ENCODE measurements around the gene HTR3B.

Gene HTR3B

GRCh38 chr11:113991718-113992458 lies 87.3 kb downstream of the HTR3B start:
- DNase-seq, result no peak

DNA sequence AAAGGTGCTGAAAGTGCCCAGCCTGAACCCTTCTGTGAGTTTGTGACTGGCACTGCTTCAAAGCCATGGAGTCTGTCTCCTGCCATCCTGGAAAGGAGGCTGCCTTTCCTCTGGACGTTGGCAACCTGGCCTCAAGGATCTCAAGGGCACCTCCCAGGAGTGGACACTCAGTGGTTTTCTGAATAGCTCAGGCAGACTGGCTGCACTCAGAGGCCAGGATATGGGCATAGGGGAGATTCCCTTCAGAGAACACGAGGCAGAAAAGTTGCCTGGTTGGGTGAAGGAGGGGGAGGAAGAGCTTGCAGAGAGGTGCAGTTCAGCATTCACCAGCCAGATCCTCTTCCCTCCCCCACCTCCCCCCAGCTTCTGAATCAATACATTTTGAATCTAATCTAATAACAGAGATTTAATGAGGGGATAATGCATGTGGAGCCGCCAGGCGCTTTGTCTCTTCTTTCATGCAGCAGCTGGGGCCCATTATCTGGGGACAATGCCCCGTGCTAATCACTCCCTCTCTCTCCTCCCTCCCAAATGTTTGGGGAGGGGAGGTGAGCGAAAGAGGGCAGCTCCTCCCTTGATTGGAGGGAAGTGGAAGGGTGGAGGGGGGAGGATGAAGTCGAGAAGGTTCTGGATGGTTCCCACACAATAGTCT lies 88.0 kb downstream of the HTR3B start:
- no peak for DNase-seq

DNA sequence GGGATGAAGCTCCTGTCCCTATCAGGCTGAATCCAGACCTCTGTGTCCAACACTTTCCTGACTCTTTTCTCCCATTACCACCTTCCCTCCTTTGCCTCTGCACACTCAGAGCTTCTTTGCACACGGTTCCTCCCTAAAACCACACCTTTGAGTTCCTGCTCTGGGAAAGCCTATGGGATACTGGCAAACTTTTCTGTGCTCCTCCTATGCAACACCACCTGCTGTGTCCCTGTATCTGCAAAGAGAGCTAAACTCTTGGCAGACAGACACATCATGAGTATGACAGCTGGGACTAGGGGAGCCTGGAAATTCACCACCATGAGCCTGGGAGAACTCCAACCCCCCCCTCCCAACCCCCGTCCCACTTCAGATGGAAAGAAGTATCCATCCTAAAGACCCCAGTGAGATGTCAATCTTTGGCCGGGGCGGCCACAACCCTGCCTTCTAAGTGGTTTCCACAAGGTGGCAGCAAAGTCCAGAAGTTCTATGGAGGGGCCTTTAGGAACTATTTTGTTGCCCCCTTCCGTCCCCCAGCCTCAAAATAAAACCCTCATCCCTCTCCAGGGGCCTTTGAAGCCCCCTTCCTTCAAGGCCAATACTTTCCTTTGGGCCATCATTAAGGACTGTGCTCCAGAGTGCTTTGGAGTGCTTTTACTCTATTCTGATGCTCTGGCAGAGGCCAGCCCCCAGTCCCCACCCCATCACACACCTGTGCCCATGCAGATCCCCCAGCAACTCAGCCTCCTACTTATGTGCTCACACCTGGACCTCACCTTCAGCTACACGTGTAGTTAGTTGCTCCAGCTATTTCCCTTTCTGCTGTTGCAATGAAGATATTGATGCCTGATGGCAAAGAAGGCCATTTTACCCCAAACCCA lies 89.7 kb downstream of the HTR3B start:
- DNase-seq, result peak; percentile 37
